Body of pancreas (tissue), 4 donors: ENCODE results near the gene SNCA. TPM values are rescaled to one million over a fixed set of nuclear protein-coding genes. Genes with fewer than 3 reads are reported as not detected.

ENCODE experiments used
- ATAC-seq: fragments of 150-250 bp; one replicate; pipeline ENCODE4 v1.9.1; 2016
- DNase-seq, 4 donors: peaks; one replicate each; pipeline ENCODE4 v3.0.0-alpha.2; 2019
- H3K27ac ChIP-seq, 4 donors: fragments of 200-600 bp; sonication (generic); 1 replicate in 3 of 4; 2 replicates in 1 of 4; pipeline versions ENCODE4 v1.5.1 to v1.6.1; 2016 to 2019; ENCODE audit warnings: mild to moderate bottlenecking in 1 of 4, mixed read lengths in 1 of 4, moderate library complexity in 1 of 4
- H3K27me3 ChIP-seq, 2 donors: fragments of 200-600 bp; sonication (generic); one replicate each; pipeline ENCODE4 v1.6.0; 2016; ENCODE audit warnings: mild to moderate bottlenecking in 1 of 2
- H3K36me3 ChIP-seq, 2 donors: fragments of 200-600 bp; sonication (generic); replicated peaks in 1 of 2; 2 replicates each; pipeline ENCODE4 v1.5.1; 2016; ENCODE audit warnings: low read depth in 2 of 2; ENCODE audit not compliant: insufficient read depth in 1 of 2
- H3K4me1 ChIP-seq: fragments of 200-600 bp; sonication (generic); one replicate; pipeline ENCODE4 v1.6.0; 2016
- H3K4me3 ChIP-seq, 2 donors: fragments of 200-600 bp; sonication (generic); 1 replicate in 1 of 2; 2 replicates in 1 of 2; pipeline ENCODE4 v1.5.1; 2016 to 2019
- H3K9me3 ChIP-seq, 3 donors: fragments of 200-600 bp; sonication (generic); 1 replicate in 2 of 3; 2 replicates in 1 of 3; pipeline ENCODE4 v1.5.1; 2016
- CTCF ChIP-seq, 7 experiments: fragments of 450-650 bp in 4 of 7; fragments of 200-600 bp in 3 of 7; sonication (generic) in 3 of 7; IDR thresholded peaks; one replicate each; pipeline ENCODE4 v1.5.1; 2016 to 2019; ENCODE audit warnings: antibody characterized with exemption in 7 of 7
- POLR2A ChIP-seq, 3 donors: fragments of 450-650 bp; IDR thresholded peaks; one replicate each; pipeline ENCODE4 v1.6.1; 2016; ENCODE audit warnings: antibody characterized with exemption in 3 of 3, mild to moderate bottlenecking in 2 of 3
- WGBS, 2 donors: methylation state at CpG; one replicate each; pipeline ENCODE4 v1.1.5; 2017; 5-methylcytosine and 5-hydroxymethylcytosine counted together
- intact Hi-C: fragments of 100-400 bp; cut with DNase I; formaldehyde crosslinking; loops from one replicate; pipeline ENCODE4 v1.15.1; 2023
- total RNA-seq, 2 donors: library from RNA; depleted of rRNA; stranded (reverse); fragments of >200 nt; gene quantifications; one replicate each; pipeline ENCODE4 v1.1.0, GENCODE V29; 2016

The SNCA gene
- total RNA-seq, 2 donors from 2014 or later, result 9.3 TPM; not detected in 1

- WGBS, 2 donors, result 81 to 89% methylated on average over 1 of the region's 1 CpG
- H3K4me3 ChIP-seq, result no peak overlapping the region
- H3K27ac ChIP-seq, result no peak overlapping the region
- TF ChIP-seq POLR2A (IDR thresholded peaks at IDR 0.05) (no peak), CTCF (IDR thresholded peaks at IDR 0.05) (no peak)
- no peaks in the 10 kb centered on the region for H3K27me3 ChIP-seq
- intact Hi-C loops, result no loop called here
- DNase-seq (no peak), ATAC-seq (no peak)
- H3K9me3 ChIP-seq, result no peaks in the 10 kb centered on the region
- no peaks in the 10 kb centered on the region for H3K36me3 ChIP-seq
- no peaks in the 10 kb centered on the region for H3K4me1 ChIP-seq
These were observed 91.3 kb downstream of the SNCA start for GRCh38 chr4:89745708-89746107.

- no peak for DNase-seq
- ATAC-seq, result no peak
- Histone ChIP-seq H3K27me3 (no peaks in the 10 kb centered on the region), H3K36me3 (no peaks in the 10 kb centered on the region), H3K4me1 (no peaks in the 10 kb centered on the region), H3K27ac (no peak overlapping the region), H3K4me3 (no peak overlapping the region), H3K9me3 (no peaks in the 10 kb centered on the region)
- 49 to 50% methylated on average over 5 of the region's 5 CpGs for WGBS, 2 donors
- intact Hi-C loops, result no loop called here
- TF ChIP-seq POLR2A (IDR thresholded peaks at IDR 0.05), result no peak
- no peak for TF ChIP-seq CTCF (IDR thresholded peaks at IDR 0.05)
These were observed 92.0 kb downstream of the SNCA start for GRCh38 chr4:89744914-89745313.

- DNase-seq (no peak), ATAC-seq (no peak)
- Histone ChIP-seq H3K27me3 (no peaks in the 10 kb centered on the region), H3K27ac (no peak overlapping the region), H3K36me3 (no peaks in the 10 kb centered on the region), H3K9me3 (no peaks in the 10 kb centered on the region), H3K4me1 (no peaks in the 10 kb centered on the region), H3K4me3 (no peak overlapping the region)
- 45 to 57% methylated on average over 3 of the region's 3 CpGs for WGBS, 2 donors
- TF ChIP-seq CTCF (IDR thresholded peaks at IDR 0.05) (no peak), POLR2A (IDR thresholded peaks at IDR 0.05) (no peak)
- intact Hi-C loops, result no loop called here
These were observed 95.2 kb downstream of the SNCA start for GRCh38 chr4:89741768-89742167.

- Histone ChIP-seq H3K27ac (no peak overlapping the region), H3K4me1 (no peaks in the 10 kb centered on the region), H3K9me3 (no peaks in the 10 kb centered on the region), H3K27me3 (no peaks in the 10 kb centered on the region), H3K36me3 (no peaks in the 10 kb centered on the region), H3K4me3 (no peak overlapping the region)
- WGBS, 2 donors, result 61 to 73% methylated on average over 4 of the region's 4 CpGs
- TF ChIP-seq CTCF (IDR thresholded peaks at IDR 0.05) (no peak), POLR2A (IDR thresholded peaks at IDR 0.05) (no peak)
- intact Hi-C loops, result no loop called here
- ATAC-seq (no peak), DNase-seq (no peak)
These were observed 97.5 kb downstream of the SNCA start for GRCh38 chr4:89739311-89739988.

GRCh38 chr4:89737888-89738287 lies 99.1 kb downstream of the SNCA start:
- DNase-seq (no peak), ATAC-seq (no peak)
- Histone ChIP-seq H3K9me3 (no peaks in the 10 kb centered on the region), H3K4me3 (no peak overlapping the region), H3K27me3 (no peaks in the 10 kb centered on the region), H3K36me3 (no peaks in the 10 kb centered on the region), H3K27ac (no peak overlapping the region), H3K4me1 (no peaks in the 10 kb centered on the region)
- intact Hi-C loops, result no loop called here
- 75 to 79% methylated on average over 2 of the region's 2 CpGs for WGBS, 2 donors
- TF ChIP-seq POLR2A (IDR thresholded peaks at IDR 0.05) (no peak), CTCF (IDR thresholded peaks at IDR 0.05) (no peak)
